BJ (cell line): Measurements from ENCODE around the gene SNX27. TPM values are rescaled to one million over a fixed set of nuclear protein-coding genes. Genes with fewer than 3 reads are reported as not detected.

Experiments used
- CTCF ChIA-PET: fragments of 350-600 bp; formaldehyde crosslinking; extraction: SDS; loops from one replicate; lab custom pipeline; 2021; ENCODE audit warnings: antibody characterized with exemption, inconsistent platforms; lab: Yijun Ruan, JAX
- POLR2A ChIA-PET: fragments of 300-600 bp; sonication (Branson Sonifier 250); formaldehyde crosslinking; extraction: SDS; loops from one replicate; lab custom pipeline; 2021; ENCODE audit warnings: antibody characterized with exemption; lab: Charles Lee
- DNase-seq: peaks from one replicate; pipeline ENCODE4 v3.0.0-alpha.2; 2011; ENCODE audit warnings: low read depth
- H3K27me3 ChIP-seq: 2 replicates; pipeline ENCODE4 v1.6.0; 2011; ENCODE audit warnings: low read length; ENCODE audit not compliant: control insufficient read depth, insufficient read depth
- H3K36me3 ChIP-seq: 2 replicates; pipeline ENCODE4 v1.5.1; 2011; ENCODE audit warnings: low read length; ENCODE audit not compliant: control insufficient read depth, insufficient read depth
- H3K4me3 ChIP-seq: 2 replicates; pipeline ENCODE4 v1.5.1; 2011; ENCODE audit warnings: low read depth, mild to moderate bottlenecking, control low read depth, low read length
- CTCF ChIP-seq: IDR thresholded peaks from 2 replicates; pipeline ENCODE4 v1.5.1; 2011; ENCODE audit warnings: low read depth, mild to moderate bottlenecking, control low read depth, inconsistent platforms, low read length, moderate library complexity; ENCODE audit not compliant: insufficient read depth
- polyA plus RNA-seq: library from polyadenylated mRNA; depleted of rRNA; stranded (reverse); fragments of >200 nt; gene quantifications from 2 replicates; pipeline ENCODE4 v1.2.3, GENCODE V29; 2011

SNX27 gene
- polyA plus RNA-seq, 1 experiment, result 7.0 TPM

DNA sequence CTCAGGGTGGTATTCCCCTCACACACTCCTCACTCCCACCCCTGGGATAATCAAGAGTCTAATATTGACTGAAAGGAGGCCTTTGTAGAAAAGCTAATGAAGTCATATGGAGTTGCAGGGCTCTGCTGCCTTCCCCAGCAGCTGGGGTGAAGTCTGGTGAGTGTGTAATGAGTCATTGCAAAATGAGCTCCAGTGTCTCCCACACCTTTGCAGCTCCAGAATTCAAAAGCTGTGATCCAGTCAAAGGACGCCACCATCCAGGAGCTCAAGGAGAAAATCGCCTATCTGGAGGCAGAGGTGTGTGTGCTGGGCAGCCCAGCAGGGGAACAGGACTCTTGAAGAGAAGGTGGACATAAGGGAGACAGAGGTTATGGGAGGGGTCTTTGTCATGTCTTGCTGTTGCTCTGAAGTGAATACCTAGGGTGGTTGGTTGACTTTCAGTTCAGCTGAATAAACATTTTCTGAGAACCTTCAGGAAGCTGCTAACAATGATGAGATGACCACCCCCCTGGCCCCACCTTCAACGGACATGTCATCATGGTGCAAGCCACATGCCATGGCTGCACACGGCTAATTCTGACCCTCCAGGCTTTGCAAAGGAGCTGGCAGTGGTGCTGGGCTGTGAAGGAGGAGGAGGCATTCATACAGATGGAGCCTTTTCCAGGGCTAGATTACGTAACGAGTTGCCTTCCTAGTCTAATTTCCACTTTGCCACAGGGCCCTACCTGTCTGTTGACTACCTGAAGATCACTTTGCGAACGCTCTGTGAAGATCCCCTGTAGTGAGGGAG lies 32.2 kb upstream of the SNX27 start:
- H3K4me3 ChIP-seq, result no peak overlapping the region
- DNase-seq, result no peak
- POLR2A ChIA-PET, result no interaction called here
- peaks cover 20% of the 10 kb centered on the region for H3K36me3 ChIP-seq
- H3K27me3 ChIP-seq, result no peaks in the 10 kb centered on the region
- CTCF ChIA-PET, result interaction anchor here (1.1 kb wide), 2 partner anchors 14 to 155 kb away, joined by 3 read pairs; no protein-coding TSS in a partner anchor
- TF ChIP-seq CTCF, result no peak

DNA sequence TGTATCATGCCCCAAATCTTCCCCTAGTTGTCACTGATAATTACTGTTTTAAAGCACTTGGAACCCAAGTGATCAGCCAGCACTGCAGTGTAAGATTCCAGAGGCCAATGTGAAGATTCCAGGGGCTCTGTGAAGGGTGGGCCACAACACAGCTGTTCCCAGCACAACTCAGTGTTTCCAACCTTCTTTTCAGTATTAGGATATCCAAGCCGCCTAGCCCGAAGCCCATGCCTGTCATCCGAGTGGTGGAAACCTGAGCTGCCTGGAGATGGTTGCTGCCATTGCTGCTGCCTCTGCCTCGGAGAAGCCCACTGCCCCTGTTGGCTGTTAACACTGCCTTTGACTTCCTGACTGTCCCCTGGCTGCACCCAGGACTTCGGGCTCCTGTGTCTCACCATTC lies 30.4 kb upstream of the SNX27 start:
- no peak for DNase-seq
- Histone ChIP-seq H3K27me3 (no peaks in the 10 kb centered on the region), H3K36me3 (peaks cover 17% of the 10 kb centered on the region), H3K4me3 (no peak overlapping the region)
- POLR2A ChIA-PET, result interaction anchor here (0.6 kb wide), 1 partner anchor 157 kb away, joined by 14 read pairs; no protein-coding TSS in a partner anchor
- TF ChIP-seq CTCF, result no peak
- CTCF ChIA-PET, result interaction anchor here (0.7 to 1.9 kb wide), 4 partner anchors 13 to 138 kb away, joined by 3 to 15 read pairs (median 3); no protein-coding TSS in a partner anchor

GRCh38 chr1:151581921-151582320 lies 29.9 kb upstream of the SNX27 start:
- Histone ChIP-seq H3K27me3 (no peaks in the 10 kb centered on the region), H3K4me3 (no peak overlapping the region), H3K36me3 (peaks cover 17% of the 10 kb centered on the region)
- CTCF ChIA-PET, result interaction anchor here (0.7 to 1.9 kb wide), 3 partner anchors 12 to 46 kb away, joined by 3 to 15 read pairs (median 3); no protein-coding TSS in a partner anchor
- POLR2A ChIA-PET, result interaction anchor here (0.6 kb wide), 1 partner anchor 156 kb away, joined by 14 read pairs; no protein-coding TSS in a partner anchor
- no peak for TF ChIP-seq CTCF
- no peak for DNase-seq

DNA sequence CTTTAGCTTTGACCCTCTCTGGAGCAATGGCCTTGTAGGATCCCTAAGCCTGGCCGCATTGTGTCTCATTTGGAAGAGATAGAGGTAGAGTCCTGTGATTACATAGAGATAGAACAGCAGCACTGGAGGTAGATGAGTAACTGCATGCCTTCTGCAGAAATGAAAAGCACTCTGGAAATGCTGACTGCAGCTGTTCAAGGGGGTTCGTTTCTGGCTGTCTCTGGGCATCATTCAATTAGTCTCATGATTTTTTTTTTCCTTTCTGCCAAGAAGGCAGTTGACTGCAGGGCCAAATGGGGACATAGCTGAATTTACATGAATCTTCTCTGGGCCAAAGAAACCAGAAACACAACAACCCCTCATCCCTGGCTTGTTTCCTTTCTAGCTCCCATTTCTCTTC lies 28.1 kb upstream of the SNX27 start:
- H3K4me3 ChIP-seq, result no peak overlapping the region
- peaks cover 12% of the 10 kb centered on the region for H3K36me3 ChIP-seq
- CTCF ChIA-PET, result interaction anchor here (0.7 to 1.0 kb wide), 2 partner anchors 109 to 283 kb away, joined by 3 to 5 read pairs; no protein-coding TSS in a partner anchor
- no peak for DNase-seq
- POLR2A ChIA-PET, result no interaction called here
- no peaks in the 10 kb centered on the region for H3K27me3 ChIP-seq
- TF ChIP-seq CTCF, result no peak

- ChIA-PET CTCF (no interaction called here), POLR2A (no interaction called here)
- no peak overlapping the region for H3K4me3 ChIP-seq
- no peak for DNase-seq
- H3K36me3 ChIP-seq, result peaks cover 12% of the 10 kb centered on the region
- H3K27me3 ChIP-seq, result no peaks in the 10 kb centered on the region
- no peak for TF ChIP-seq CTCF
Observed at GRCh38 chr1:151584278-151584677, 27.6 kb upstream of the SNX27 start.
